Stomach (tissue), 4 donors: ENCODE data around the gene USP12.

Experiments
- POLR2A ChIP-seq, 4 donors: fragments of 450-650 bp; IDR thresholded peaks; one replicate each; pipeline ENCODE4 v1.6.1; 2016; ENCODE audit warnings: antibody characterized with exemption in 4 of 4, control low read depth in 2 of 4, mild to moderate bottlenecking in 1 of 4, moderate library complexity in 1 of 4
- POLR2AphosphoS5 ChIP-seq, 3 donors: sonication (generic); formaldehyde crosslinking; IDR thresholded peaks; one replicate each; pipeline ENCODE4 v1.6.1; 2016; ENCODE audit warnings: antibody characterized with exemption in 3 of 3
- TF ChIP-seq, protein P1 (sequence below), 7 experiments: fragments of 450-650 bp in 4 of 7; fragments of 200-600 bp in 3 of 7; sonication (generic) in 3 of 7; IDR thresholded peaks; one replicate each; pipeline ENCODE4 v1.5.1; 2016 to 2019; ENCODE audit warnings: antibody characterized with exemption in 7 of 7, control low read depth in 2 of 7, mild to moderate bottlenecking in 1 of 7

GRCh38 chr13:27053902-27054595 lies 117.6 kb downstream of the USP12 start:
- no peak for TF ChIP-seq POLR2AphosphoS5 (IDR thresholded peaks at IDR 0.05)
- no peak for TF ChIP-seq POLR2A (IDR thresholded peaks at IDR 0.05)
- TF ChIP-seq, protein P1, sequence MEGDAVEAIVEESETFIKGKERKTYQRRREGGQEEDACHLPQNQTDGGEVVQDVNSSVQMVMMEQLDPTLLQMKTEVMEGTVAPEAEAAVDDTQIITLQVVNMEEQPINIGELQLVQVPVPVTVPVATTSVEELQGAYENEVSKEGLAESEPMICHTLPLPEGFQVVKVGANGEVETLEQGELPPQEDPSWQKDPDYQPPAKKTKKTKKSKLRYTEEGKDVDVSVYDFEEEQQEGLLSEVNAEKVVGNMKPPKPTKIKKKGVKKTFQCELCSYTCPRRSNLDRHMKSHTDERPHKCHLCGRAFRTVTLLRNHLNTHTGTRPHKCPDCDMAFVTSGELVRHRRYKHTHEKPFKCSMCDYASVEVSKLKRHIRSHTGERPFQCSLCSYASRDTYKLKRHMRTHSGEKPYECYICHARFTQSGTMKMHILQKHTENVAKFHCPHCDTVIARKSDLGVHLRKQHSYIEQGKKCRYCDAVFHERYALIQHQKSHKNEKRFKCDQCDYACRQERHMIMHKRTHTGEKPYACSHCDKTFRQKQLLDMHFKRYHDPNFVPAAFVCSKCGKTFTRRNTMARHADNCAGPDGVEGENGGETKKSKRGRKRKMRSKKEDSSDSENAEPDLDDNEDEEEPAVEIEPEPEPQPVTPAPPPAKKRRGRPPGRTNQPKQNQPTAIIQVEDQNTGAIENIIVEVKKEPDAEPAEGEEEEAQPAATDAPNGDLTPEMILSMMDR (IDR thresholded peaks at IDR 0.05) = no peak
